H9 (cell line): ENCODE measurements around the gene TRIM37. TPM values are rescaled to one million over a fixed set of nuclear protein-coding genes. Genes with fewer than 3 reads are reported as not detected.

Experiments
- DNase-seq: peaks from one replicate; pipeline ENCODE4 v3.0.0-alpha.2; 2017
- H2AFZ ChIP-seq: one replicate; pipeline ENCODE4 v1.6.1; 2013; ENCODE audit warnings: mild to moderate bottlenecking, low read length, control low read depth, moderate library complexity
- H2AK5ac ChIP-seq: 2 replicates; pipeline ENCODE4 v1.6.1; 2013; ENCODE audit warnings: low read length, control low read depth, mixed read lengths; ENCODE audit not compliant: insufficient read length
- H2BK120ac ChIP-seq: one replicate; pipeline ENCODE4 v1.6.1; 2013; ENCODE audit warnings: low read depth, mild to moderate bottlenecking, low read length, control low read depth, inconsistent platforms; ENCODE audit not compliant: poor library complexity, severe bottlenecking
- H2BK12ac ChIP-seq: 2 replicates; pipeline ENCODE4 v1.6.1; 2013; ENCODE audit warnings: low read length, control low read depth, mixed read lengths, low read depth; ENCODE audit not compliant: insufficient read length
- H2BK15ac ChIP-seq: 2 replicates; pipeline ENCODE4 v1.6.1; 2013; ENCODE audit warnings: low read depth, low read length, control low read depth
- H2BK20ac ChIP-seq: one replicate; pipeline ENCODE4 v1.6.1; 2013; ENCODE audit warnings: low read depth, mild to moderate bottlenecking, low read length, control low read depth, inconsistent platforms; ENCODE audit not compliant: poor library complexity, severe bottlenecking
- H2BK5ac ChIP-seq: 2 replicates; pipeline ENCODE4 v1.6.1; 2013; ENCODE audit warnings: low read length, control low read depth, mixed read lengths; ENCODE audit not compliant: insufficient read length
- H3K14ac ChIP-seq: 2 replicates; pipeline ENCODE4 v1.6.1; 2013; ENCODE audit warnings: low read length, control low read depth; ENCODE audit not compliant: insufficient read depth
- H3K18ac ChIP-seq: 2 replicates; pipeline ENCODE4 v1.6.1; 2013; ENCODE audit warnings: low read depth, mild to moderate bottlenecking, mixed read lengths, low read length, control low read depth; ENCODE audit not compliant: insufficient read length
- H3K23ac ChIP-seq: 2 replicates; pipeline ENCODE4 v1.6.1; 2013; ENCODE audit warnings: low read length, control low read depth, mixed read lengths, low read depth; ENCODE audit not compliant: insufficient read length
- H3K23me2 ChIP-seq: 2 replicates; pipeline ENCODE4 v1.6.1; 2013; ENCODE audit warnings: low read depth, mild to moderate bottlenecking, mixed read lengths, low read length, control low read depth; ENCODE audit not compliant: insufficient read length, poor library complexity, severe bottlenecking
- H3K27ac ChIP-seq: 2 replicates; pipeline ENCODE4 v1.5.1; 2013; ENCODE audit warnings: low read length, control low read depth, mixed read lengths, low read depth; ENCODE audit not compliant: insufficient read length
- H3K27me3 ChIP-seq: 2 replicates; pipeline ENCODE4 v1.6.1; 2013; ENCODE audit warnings: low read length, control low read depth, inconsistent platforms; ENCODE audit not compliant: insufficient read depth
- H3K4ac ChIP-seq: 2 replicates; pipeline ENCODE4 v1.6.1; 2013; ENCODE audit warnings: low read depth, mild to moderate bottlenecking, control low read depth, inconsistent platforms, low read length, moderate library complexity
- H3K4me1 ChIP-seq: 2 replicates; pipeline ENCODE4 v1.6.1; 2013; ENCODE audit warnings: low read length, control low read depth, inconsistent platforms; ENCODE audit not compliant: insufficient read depth
- H3K4me2 ChIP-seq: 2 replicates; pipeline ENCODE4 v1.6.1; 2013; ENCODE audit warnings: low read length, control low read depth, mixed read lengths; ENCODE audit not compliant: insufficient read length, insufficient read depth
- H3K56ac ChIP-seq: 2 replicates; pipeline ENCODE4 v1.6.1; 2013; ENCODE audit warnings: low read depth, mild to moderate bottlenecking, mixed read lengths, low read length, control low read depth; ENCODE audit not compliant: insufficient read length
- H3K79me1 ChIP-seq: 2 replicates; pipeline ENCODE4 v1.6.1; 2013; ENCODE audit warnings: low read depth, mild to moderate bottlenecking, moderate library complexity, low read length, control low read depth, inconsistent platforms; ENCODE audit not compliant: insufficient read depth, poor library complexity, severe bottlenecking
- H3K79me2 ChIP-seq: 2 replicates; pipeline ENCODE4 v1.6.1; 2013; ENCODE audit warnings: low read length, control low read depth, inconsistent platforms; ENCODE audit not compliant: insufficient read depth
- H3K9ac ChIP-seq: 2 replicates; pipeline ENCODE4 v1.6.1; 2013; ENCODE audit warnings: low read length, control low read depth, mixed read lengths; ENCODE audit not compliant: insufficient read length; ENCODE audit errors: extremely low read depth
- H3K9me3 ChIP-seq: one replicate; pipeline ENCODE4 v1.6.1; 2013; ENCODE audit warnings: low read depth, low read length, inconsistent platforms; ENCODE audit not compliant: control insufficient read depth
- H3T11ph ChIP-seq: one replicate; pipeline ENCODE4 v1.6.1; 2013; ENCODE audit warnings: mild to moderate bottlenecking, low read length, control low read depth, inconsistent platforms
- H4K20me1 ChIP-seq: one replicate; pipeline ENCODE4 v1.6.1; 2013; ENCODE audit not compliant: control insufficient read depth, insufficient read length, insufficient read depth
- H4K5ac ChIP-seq: 2 replicates; pipeline ENCODE4 v1.6.1; 2013; ENCODE audit warnings: low read depth, mild to moderate bottlenecking, mixed read lengths, low read length, control low read depth; ENCODE audit not compliant: insufficient read length
- H4K8ac ChIP-seq: replicated peaks from 2 replicates; pipeline ENCODE4 v1.6.1; 2013; ENCODE audit warnings: low read length, control low read depth, mixed read lengths, low read depth; ENCODE audit not compliant: insufficient read length
- H4K91ac ChIP-seq: 2 replicates; pipeline ENCODE4 v1.6.1; 2013; ENCODE audit warnings: low read depth, mild to moderate bottlenecking, moderate library complexity, mixed read lengths, low read length, control low read depth; ENCODE audit not compliant: insufficient read length
- H3K27ac Mint-ChIP-seq, 3 experiments: 2 replicates in 2 of 3; 3 replicates in 1 of 3; pipeline ENCODE4 v1.8.0; 2020 to 2021; ENCODE audit warnings: mixed read lengths in 3 of 3, mild to moderate bottlenecking in 1 of 3, moderate library complexity in 1 of 3
- H3K27me3 Mint-ChIP-seq: 2 replicates; pipeline ENCODE4 v1.8.0; 2021; ENCODE audit warnings: low read depth, mild to moderate bottlenecking, moderate library complexity, mixed read lengths
- H3K36me3 Mint-ChIP-seq, 3 experiments: 2 replicates in 2 of 3; 3 replicates in 1 of 3; pipeline ENCODE4 v1.8.0; 2020 to 2021; ENCODE audit warnings: low read depth in 3 of 3, mixed read lengths in 3 of 3; ENCODE audit not compliant: insufficient read depth in 1 of 3
- H3K4me1 Mint-ChIP-seq, 2 experiments: 2 replicates each; pipeline ENCODE4 v1.8.0; 2020; ENCODE audit warnings: mixed read lengths in 2 of 2
- H3K4me3 Mint-ChIP-seq, 2 experiments: 2 replicates in 1 of 2; 3 replicates in 1 of 2; pipeline ENCODE4 v1.8.0; 2020 to 2021; ENCODE audit warnings: mild to moderate bottlenecking in 2 of 2, mixed read lengths in 2 of 2, moderate library complexity in 1 of 2
- H3K9me3 Mint-ChIP-seq, 2 experiments: 2 replicates in 1 of 2; 3 replicates in 1 of 2; pipeline ENCODE4 v1.8.0; 2020; ENCODE audit warnings: mild to moderate bottlenecking in 2 of 2, mixed read lengths in 2 of 2, moderate library complexity in 1 of 2
- WGBS: extraction: QIAGEN DNeasy Blood & Tissue Kit; methylation state at CpG from one replicate; pipeline ENCODE4 v1.1.7; 2013; ENCODE audit warnings: missing lambda C conversion rate, low lambda C conversion rate, mixed read lengths; ENCODE audit not compliant: insufficient read length; ENCODE audit errors: extremely low coverage; 5-methylcytosine and 5-hydroxymethylcytosine counted together
- total RNA-seq: library from RNA; stranded (reverse); gene quantifications from 2 replicates; pipeline ENCODE4 v1.2.1, GENCODE V29; 2021
- TF ChIP-seq, protein P1 (sequence below): fragments of 200-600 bp; sonication (generic); conservative IDR thresholded peaks from 3 replicates; pipeline ENCODE4 v1.8.0; 2021; ENCODE audit warnings: antibody characterized with exemption, mild to moderate bottlenecking

The TRIM37 gene
- total RNA-seq, 1 experiment from 2014 or later, result 52.1 TPM

- no peak overlapping the region for H4K5ac ChIP-seq
- no peak overlapping the region for H4K91ac ChIP-seq
- Mint-ChIP-seq H3K4me1 (peaks cover 31 to 43% of the 10 kb centered on the region in 2 experiments), H3K27me3 (no peaks in the 10 kb centered on the region), H3K36me3 (peaks cover 0 to 9% (median 8%) of the 10 kb centered on the region in 3 experiments; a peak in 5 of 7 replicates), H3K9me3 (no peaks in the 10 kb centered on the region), H3K4me3 (no peak overlapping the region; a peak in 3 of 5 replicates), H3K27ac (no peak overlapping the region; a peak in 1 of 7 replicates)
- H3T11ph ChIP-seq, result no peak overlapping the region
- no peak for DNase-seq
- no CpG with 5 or more reads among the region's 1 CpG for WGBS
- no peak overlapping the region for H3K4ac ChIP-seq
- H3K14ac ChIP-seq, result no peak overlapping the region
- TF ChIP-seq, protein P1, sequence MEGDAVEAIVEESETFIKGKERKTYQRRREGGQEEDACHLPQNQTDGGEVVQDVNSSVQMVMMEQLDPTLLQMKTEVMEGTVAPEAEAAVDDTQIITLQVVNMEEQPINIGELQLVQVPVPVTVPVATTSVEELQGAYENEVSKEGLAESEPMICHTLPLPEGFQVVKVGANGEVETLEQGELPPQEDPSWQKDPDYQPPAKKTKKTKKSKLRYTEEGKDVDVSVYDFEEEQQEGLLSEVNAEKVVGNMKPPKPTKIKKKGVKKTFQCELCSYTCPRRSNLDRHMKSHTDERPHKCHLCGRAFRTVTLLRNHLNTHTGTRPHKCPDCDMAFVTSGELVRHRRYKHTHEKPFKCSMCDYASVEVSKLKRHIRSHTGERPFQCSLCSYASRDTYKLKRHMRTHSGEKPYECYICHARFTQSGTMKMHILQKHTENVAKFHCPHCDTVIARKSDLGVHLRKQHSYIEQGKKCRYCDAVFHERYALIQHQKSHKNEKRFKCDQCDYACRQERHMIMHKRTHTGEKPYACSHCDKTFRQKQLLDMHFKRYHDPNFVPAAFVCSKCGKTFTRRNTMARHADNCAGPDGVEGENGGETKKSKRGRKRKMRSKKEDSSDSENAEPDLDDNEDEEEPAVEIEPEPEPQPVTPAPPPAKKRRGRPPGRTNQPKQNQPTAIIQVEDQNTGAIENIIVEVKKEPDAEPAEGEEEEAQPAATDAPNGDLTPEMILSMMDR, result no peak
- no peak overlapping the region for H4K8ac ChIP-seq
- H3K56ac ChIP-seq, result no peak overlapping the region
- no peaks in the 10 kb centered on the region for H4K20me1 ChIP-seq
- no peak overlapping the region for H3K18ac ChIP-seq
- H2BK15ac ChIP-seq, result no peak overlapping the region
- peaks cover 40% of the 10 kb centered on the region; the same call in 1 of the 2 replicates for H3K79me2 ChIP-seq
- no peak overlapping the region for H2BK12ac ChIP-seq
- no peak overlapping the region for H3K27ac ChIP-seq
- no peak overlapping the region for H2AK5ac ChIP-seq
- peaks cover 5% of the 10 kb centered on the region for H3K23me2 ChIP-seq
- no peaks in the 10 kb centered on the region for H3K27me3 ChIP-seq
- no peak overlapping the region for H2BK5ac ChIP-seq
- no peaks in the 10 kb centered on the region for H3K9me3 ChIP-seq
- no peaks in the 10 kb centered on the region for H3K4me1 ChIP-seq
- peaks cover 11% of the 10 kb centered on the region for H3K79me1 ChIP-seq
- H2AFZ ChIP-seq, result no peak overlapping the region
- H3K4me2 ChIP-seq, result no peak overlapping the region
- H2BK20ac ChIP-seq, result no peak overlapping the region
- no peak overlapping the region for H3K23ac ChIP-seq
- H3K9ac ChIP-seq, result no peak overlapping the region
- no peak overlapping the region for H2BK120ac ChIP-seq
Observed at GRCh38 chr17:59152925-59153324, 46.2 kb upstream of the TRIM37 start.
